Karpas-422 (cell line): Measurements from ENCODE around the gene TMEM200A. TPM values are rescaled to one million over a fixed set of nuclear protein-coding genes. Genes with fewer than 3 reads are reported as not detected.
A peak's percentile ranks its signal among the peaks of the same experiment; 100 is the strongest.
"Not testable (repeated sequence)": the region's sequence is repeated elsewhere in the genome, so short reads cannot be mapped to it uniquely, and the experiment has no call there.

Source experiments
- DNase-seq: peaks from one replicate; pipeline ENCODE4 v3.0.0-alpha.2; 2015
- H2AFZ ChIP-seq: fragments of 200-600 bp; sonication (generic); 2 replicates; pipeline ENCODE4 v1.6.1; 2014; ENCODE audit warnings: antibody characterized with exemption, low read length, mixed read lengths
- H3K27ac ChIP-seq: fragments of 200-600 bp; sonication (generic); 2 replicates; pipeline ENCODE4 v1.5.1; 2014; ENCODE audit warnings: mild to moderate bottlenecking, low read length, moderate library complexity
- H3K27me3 ChIP-seq: fragments of 200-600 bp; sonication (generic); 2 replicates; pipeline ENCODE4 v1.6.1; 2014; ENCODE audit warnings: low read length, mixed read lengths
- H3K36me3 ChIP-seq: fragments of 200-600 bp; sonication (generic); 2 replicates; pipeline ENCODE4 v1.6.1; 2014; ENCODE audit warnings: low read length, mixed read lengths; ENCODE audit not compliant: insufficient read depth
- H3K4me1 ChIP-seq: fragments of 200-600 bp; sonication (generic); 2 replicates; pipeline ENCODE4 v1.6.1; 2014; ENCODE audit warnings: mild to moderate bottlenecking, low read length, mixed read lengths
- H3K4me2 ChIP-seq: fragments of 200-600 bp; sonication (generic); 2 replicates; pipeline ENCODE4 v1.6.1; 2014; ENCODE audit warnings: low read length, low read depth, mild to moderate bottlenecking; ENCODE audit not compliant: poor library complexity, severe bottlenecking
- H3K4me3 ChIP-seq: fragments of 200-600 bp; sonication (generic); 2 replicates; pipeline ENCODE4 v1.5.1; 2014; ENCODE audit warnings: mild to moderate bottlenecking, antibody characterized with exemption, low read length, mixed read lengths
- H3K79me2 ChIP-seq: fragments of 200-600 bp; sonication (generic); 2 replicates; pipeline ENCODE4 v1.6.1; 2014; ENCODE audit warnings: mild to moderate bottlenecking, low read length, mixed read lengths
- H3K9ac ChIP-seq: fragments of 200-600 bp; sonication (generic); 2 replicates; pipeline ENCODE4 v1.6.0; 2014; ENCODE audit warnings: low read length
- H3K9me2 ChIP-seq: fragments of 200-600 bp; sonication (generic), shearing (Covaris generic); replicated peaks from 2 replicates; pipeline ENCODE4 v1.6.0; 2014; ENCODE audit warnings: mild to moderate bottlenecking, low read length, moderate library complexity; ENCODE audit not compliant: insufficient read depth
- H3K9me3 ChIP-seq: fragments of 300-700, 200-600 bp; sonication (generic); 2 replicates; pipeline ENCODE4 v1.6.1; 2014; ENCODE audit warnings: low read length, mixed read lengths
- H4K20me1 ChIP-seq: fragments of 200-600 bp; sonication (generic); 2 replicates; pipeline ENCODE4 v1.6.1; 2014; ENCODE audit warnings: mild to moderate bottlenecking, antibody characterized with exemption, low read length, low read depth; ENCODE audit not compliant: insufficient read depth
- total RNA-seq: library from RNA; depleted of rRNA; stranded (reverse); fragments of >200 nt; shearing (Covaris generic); gene quantifications from 2 replicates; pipeline ENCODE4 v1.2.3, GENCODE V29; 2014; ENCODE audit warnings: low replicate concordance; rRNA removed

The TMEM200A gene
- total RNA-seq = not detected in 2 replicates

- Histone ChIP-seq H3K9me3 (no peaks in the 10 kb centered on the region), H3K4me1 (no peaks in the 10 kb centered on the region), H3K79me2 (no peaks in the 10 kb centered on the region), H4K20me1 (no peaks in the 10 kb centered on the region), H3K27ac (no peak within 1 kb of the TSS), H2AFZ (no peak within 1 kb of the TSS), H3K36me3 (no peaks in the 10 kb centered on the region), H3K4me3 (no peak within 1 kb of the TSS), H3K27me3 (no peaks in the 10 kb centered on the region), H3K9me2 (no peaks in the 10 kb centered on the region), H3K9ac (no peak within 1 kb of the TSS), H3K4me2 (no peak within 1 kb of the TSS)
- no peak for DNase-seq
Observed at GRCh38 chr6:130365166-130366106, at the start of gene TMEM200A. TSS of gene TMEM200A (plus strand) at chr6:130366017. CDS start at chr6:130440423, 74,406 bp downstream.

GRCh38 chr6:130320908-130321307, 44.9 kb upstream of the TMEM200A start:
- H3K4me3 ChIP-seq = no peak overlapping the region
- H4K20me1 ChIP-seq = no peaks in the 10 kb centered on the region
- no peaks in the 10 kb centered on the region for H3K36me3 ChIP-seq
- no peak for DNase-seq
- H3K79me2 ChIP-seq = no peaks in the 10 kb centered on the region
- H2AFZ ChIP-seq = no peak overlapping the region
- H3K4me1 ChIP-seq = no peaks in the 10 kb centered on the region
- no peak overlapping the region for H3K27ac ChIP-seq
- no peaks in the 10 kb centered on the region for H3K9me3 ChIP-seq
- no peaks in the 10 kb centered on the region for H3K9me2 ChIP-seq
- no peaks in the 10 kb centered on the region for H3K27me3 ChIP-seq
- no peak overlapping the region for H3K4me2 ChIP-seq
- no peak overlapping the region for H3K9ac ChIP-seq

GRCh38 chr6:130322673-130323268, 43.0 kb upstream of the TMEM200A start:
- Histone ChIP-seq H3K9ac (no peak overlapping the region), H3K4me3 (no peak overlapping the region), H3K27me3 (no peaks in the 10 kb centered on the region), H3K4me2 (no peak overlapping the region), H3K79me2 (no peaks in the 10 kb centered on the region), H3K9me3 (no peaks in the 10 kb centered on the region), H4K20me1 (no peaks in the 10 kb centered on the region), H3K36me3 (no peaks in the 10 kb centered on the region), H3K9me2 (no peaks in the 10 kb centered on the region), H2AFZ (no peak overlapping the region), H3K4me1 (no peaks in the 10 kb centered on the region), H3K27ac (no peak overlapping the region)
- DNase-seq = peak; percentile 83

GRCh38 chr6:130324657-130325056, 41.2 kb upstream of the TMEM200A start:
- Histone ChIP-seq H4K20me1 (no peaks in the 10 kb centered on the region), H3K4me2 (no peak overlapping the region), H3K27ac (no peak overlapping the region), H3K27me3 (no peaks in the 10 kb centered on the region), H3K9me3 (no peaks in the 10 kb centered on the region), H3K4me1 (no peaks in the 10 kb centered on the region), H3K9me2 (no peaks in the 10 kb centered on the region), H3K4me3 (no peak overlapping the region), H3K36me3 (no peaks in the 10 kb centered on the region), H3K79me2 (no peaks in the 10 kb centered on the region), H3K9ac (no peak overlapping the region), H2AFZ (no peak overlapping the region)
- no peak for DNase-seq

GRCh38 chr6:130326496-130326895, 39.3 kb upstream of the TMEM200A start:
- no peaks in the 10 kb centered on the region for H3K36me3 ChIP-seq
- DNase-seq = no peak
- no peak overlapping the region for H3K4me2 ChIP-seq
- H3K27ac ChIP-seq = no peak overlapping the region
- no peak overlapping the region for H3K9ac ChIP-seq
- no peaks in the 10 kb centered on the region for H3K4me1 ChIP-seq
- no peaks in the 10 kb centered on the region for H4K20me1 ChIP-seq
- no peaks in the 10 kb centered on the region for H3K9me2 ChIP-seq
- no peaks in the 10 kb centered on the region for H3K9me3 ChIP-seq
- H3K27me3 ChIP-seq = no peaks in the 10 kb centered on the region
- no peak overlapping the region for H3K4me3 ChIP-seq
- no peaks in the 10 kb centered on the region for H3K79me2 ChIP-seq
- no peak overlapping the region for H2AFZ ChIP-seq

- no peak overlapping the region for H2AFZ ChIP-seq
- H3K27ac ChIP-seq = no peak overlapping the region
- no peak overlapping the region for H3K4me3 ChIP-seq
- H3K9me2 ChIP-seq = no peaks in the 10 kb centered on the region
- no peaks in the 10 kb centered on the region for H4K20me1 ChIP-seq
- H3K4me1 ChIP-seq = no peaks in the 10 kb centered on the region
- no peaks in the 10 kb centered on the region for H3K27me3 ChIP-seq
- DNase-seq = no peak
- H3K36me3 ChIP-seq = no peaks in the 10 kb centered on the region
- H3K79me2 ChIP-seq = no peaks in the 10 kb centered on the region
- H3K4me2 ChIP-seq = no peak overlapping the region
- no peaks in the 10 kb centered on the region for H3K9me3 ChIP-seq
- no peak overlapping the region for H3K9ac ChIP-seq
Observed at GRCh38 chr6:130337534-130337933, 28.3 kb upstream of the TMEM200A start.

GRCh38 chr6:130346324-130346723, 19.5 kb upstream of the TMEM200A start:
- not testable (repeated sequence) for H3K9me3 ChIP-seq, H3K9ac ChIP-seq, H2AFZ ChIP-seq, H4K20me1 ChIP-seq, H3K27ac ChIP-seq, H3K4me3 ChIP-seq, H3K79me2 ChIP-seq, H3K4me2 ChIP-seq, H3K36me3 ChIP-seq, H3K27me3 ChIP-seq, DNase-seq, H3K4me1 ChIP-seq, H3K9me2 ChIP-seq

GRCh38 chr6:130354322-130354721, 11.5 kb upstream of the TMEM200A start:
- H3K27ac ChIP-seq = no peak overlapping the region
- no peak for DNase-seq
- no peak overlapping the region for H3K9ac ChIP-seq
- H3K36me3 ChIP-seq = no peaks in the 10 kb centered on the region
- no peak overlapping the region for H3K4me3 ChIP-seq
- H3K4me2 ChIP-seq = no peak overlapping the region
- H3K9me2 ChIP-seq = no peaks in the 10 kb centered on the region
- H3K9me3 ChIP-seq = no peaks in the 10 kb centered on the region
- no peaks in the 10 kb centered on the region for H3K4me1 ChIP-seq
- no peaks in the 10 kb centered on the region for H4K20me1 ChIP-seq
- H3K27me3 ChIP-seq = no peaks in the 10 kb centered on the region
- no peaks in the 10 kb centered on the region for H3K79me2 ChIP-seq
- no peak overlapping the region for H2AFZ ChIP-seq
